Measurements from ENCODE around the gene MPG. TPM values are rescaled to one million over a fixed set of nuclear protein-coding genes. Genes with fewer than 3 reads are reported as not detected.

Gene MPG
- total RNA-seq, 3 donors from 2014 or later = 25.0 to 30.3 (median 29.9) TPM

DNA sequence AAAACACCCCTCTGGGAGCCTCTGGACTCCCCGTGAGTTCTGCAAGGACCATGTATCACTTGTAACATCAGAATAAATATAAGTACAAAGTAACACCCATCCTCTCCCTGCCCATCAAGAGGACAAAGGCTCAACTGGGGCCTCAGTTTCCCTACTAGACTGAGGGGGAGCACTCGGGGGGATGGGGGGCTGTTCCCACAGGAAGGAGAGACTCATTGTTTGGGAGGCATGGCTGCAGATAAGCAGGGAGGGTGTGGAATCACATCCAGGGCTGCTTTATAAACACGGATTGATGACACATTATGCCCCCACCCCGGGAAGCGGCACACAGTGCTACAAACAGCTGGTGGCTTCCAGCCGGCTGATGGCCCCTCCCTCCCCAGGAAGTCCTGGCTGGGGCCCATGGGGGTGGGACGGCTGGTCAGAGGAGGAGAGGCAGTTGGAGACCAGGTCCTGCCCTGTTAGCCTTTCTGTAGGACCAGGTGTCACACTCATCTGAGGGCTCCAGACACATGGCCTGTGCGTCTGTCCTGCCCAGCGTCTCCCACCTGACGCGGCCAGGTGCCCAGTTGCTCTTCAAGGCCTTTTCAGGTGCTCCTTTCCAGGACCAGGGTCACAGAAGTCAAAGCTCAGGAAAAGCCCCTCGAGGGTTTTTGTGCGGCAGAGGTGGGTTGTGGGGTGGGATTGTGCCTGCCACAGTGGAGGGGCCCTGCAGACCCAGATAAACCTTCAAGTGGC is 1.3 kb upstream of the MPG start:
- DNase-seq = peak; percentile 70 to 85 (median 81)
- Histone ChIP-seq H3K36me3 (ENCODE audit: low read depth) (no peaks in the 10 kb centered on the region), H3K4me3 (no peak overlapping the region), H3K9me3 (no peaks in the 10 kb centered on the region), H3K4me1 (ENCODE audit: low read depth) (peaks cover 37% of the 10 kb centered on the region)
- TF ChIP-seq, protein P1, sequence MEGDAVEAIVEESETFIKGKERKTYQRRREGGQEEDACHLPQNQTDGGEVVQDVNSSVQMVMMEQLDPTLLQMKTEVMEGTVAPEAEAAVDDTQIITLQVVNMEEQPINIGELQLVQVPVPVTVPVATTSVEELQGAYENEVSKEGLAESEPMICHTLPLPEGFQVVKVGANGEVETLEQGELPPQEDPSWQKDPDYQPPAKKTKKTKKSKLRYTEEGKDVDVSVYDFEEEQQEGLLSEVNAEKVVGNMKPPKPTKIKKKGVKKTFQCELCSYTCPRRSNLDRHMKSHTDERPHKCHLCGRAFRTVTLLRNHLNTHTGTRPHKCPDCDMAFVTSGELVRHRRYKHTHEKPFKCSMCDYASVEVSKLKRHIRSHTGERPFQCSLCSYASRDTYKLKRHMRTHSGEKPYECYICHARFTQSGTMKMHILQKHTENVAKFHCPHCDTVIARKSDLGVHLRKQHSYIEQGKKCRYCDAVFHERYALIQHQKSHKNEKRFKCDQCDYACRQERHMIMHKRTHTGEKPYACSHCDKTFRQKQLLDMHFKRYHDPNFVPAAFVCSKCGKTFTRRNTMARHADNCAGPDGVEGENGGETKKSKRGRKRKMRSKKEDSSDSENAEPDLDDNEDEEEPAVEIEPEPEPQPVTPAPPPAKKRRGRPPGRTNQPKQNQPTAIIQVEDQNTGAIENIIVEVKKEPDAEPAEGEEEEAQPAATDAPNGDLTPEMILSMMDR (IDR thresholded peaks at IDR 0.05) = no peak
- intact Hi-C loops (cut with DNase I, micrococcal nuclease) = no loop called here
- ATAC-seq = peak; percentile 32

DNA sequence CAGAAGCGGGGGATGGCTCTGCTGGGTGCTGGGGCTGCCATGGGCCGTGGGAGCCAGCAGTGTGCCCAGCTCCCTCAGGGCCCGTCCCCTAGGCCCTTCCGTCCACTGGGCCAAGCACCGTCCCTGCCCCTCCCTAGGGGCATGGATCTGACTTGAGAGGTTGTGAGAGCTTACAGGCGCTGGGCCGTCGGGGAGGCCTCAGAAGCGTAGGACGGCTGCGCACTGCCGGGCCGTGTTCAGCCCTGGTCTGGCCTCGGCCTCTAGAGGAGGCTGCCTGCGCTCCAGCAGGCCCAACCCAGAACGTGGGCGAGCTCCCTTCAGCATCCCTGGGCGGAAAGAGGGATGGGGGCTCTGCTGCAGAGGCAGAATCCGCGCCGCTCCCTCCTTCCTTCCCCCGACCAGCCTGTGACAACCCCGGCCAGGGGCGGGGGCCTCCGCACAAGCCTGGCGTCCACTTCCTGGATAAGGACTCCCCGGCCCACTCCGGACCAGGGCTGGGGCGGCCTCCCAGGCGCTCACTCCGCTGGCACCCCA is 685 bp upstream of the MPG start:
- no peaks in the 10 kb centered on the region for H3K36me3 ChIP-seq (ENCODE audit: low read depth)
- TF ChIP-seq, protein P1 (IDR thresholded peaks at IDR 0.05) = no peak
- ATAC-seq (peak; percentile 56), DNase-seq (peak; percentile 57 to 81 (median 74))
- peak overlapping the region; percentile 72 for H3K4me3 ChIP-seq
- no peaks in the 10 kb centered on the region for H3K9me3 ChIP-seq
- peaks cover 34% of the 10 kb centered on the region for H3K4me1 ChIP-seq (ENCODE audit: low read depth)
- intact Hi-C loops (cut with DNase I, micrococcal nuclease) = no loop called here

DNA sequence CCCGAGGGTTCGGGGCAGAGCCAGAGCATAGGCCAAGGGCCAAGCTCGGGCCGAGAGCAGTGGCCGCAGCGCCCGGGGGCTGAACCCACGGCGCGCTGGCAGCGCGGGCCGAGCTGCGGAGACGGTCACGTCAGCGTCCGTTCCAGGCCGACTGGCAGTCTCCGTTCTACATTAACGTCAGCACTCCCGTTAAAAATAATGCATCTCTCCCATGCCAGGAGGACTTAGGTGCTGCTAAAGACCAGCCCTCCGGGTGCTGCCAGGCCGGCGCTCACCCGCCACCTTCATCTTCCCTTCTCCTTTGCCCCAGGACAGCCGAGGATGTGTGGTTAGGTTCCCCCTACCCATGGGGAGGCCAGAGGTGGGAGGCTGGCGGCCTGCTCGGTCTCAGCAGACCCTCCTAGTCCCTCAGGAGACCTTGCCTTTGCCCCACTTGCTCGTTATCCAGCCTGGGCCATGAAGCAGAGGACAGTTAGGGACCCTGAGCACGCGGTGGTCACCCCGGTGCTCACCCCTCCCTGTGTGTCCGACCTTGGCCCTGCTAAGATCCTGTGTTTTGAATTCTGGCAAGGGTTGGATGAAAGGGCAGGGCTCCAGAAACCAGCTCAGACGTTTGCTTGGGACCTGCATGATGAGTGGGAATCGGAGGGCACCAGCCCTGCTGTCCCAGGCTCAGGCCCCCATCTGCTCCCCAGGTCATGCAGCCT is 572 bp downstream of the MPG start:
- Histone ChIP-seq H3K36me3 (ENCODE audit: low read depth) (no peaks in the 10 kb centered on the region), H3K4me1 (ENCODE audit: low read depth) (peaks cover 25% of the 10 kb centered on the region), H3K4me3 (peak overlapping the region; percentile 72), H3K9me3 (no peaks in the 10 kb centered on the region)
- peak; percentile 5 for ATAC-seq
- peak in 1 of 3 donors; percentile 51 for DNase-seq
- intact Hi-C loops (cut with DNase I, micrococcal nuclease) = no loop called here
- TF ChIP-seq, protein P1 (IDR thresholded peaks at IDR 0.05) = no peak

GRCh38 chr16:79151-80054 is 1.4 kb downstream of the MPG start:
- intact Hi-C loops (cut with DNase I, micrococcal nuclease) = no loop called here
- H3K4me3 ChIP-seq = no peak overlapping the region
- no peaks in the 10 kb centered on the region for H3K36me3 ChIP-seq (ENCODE audit: low read depth)
- ATAC-seq (no peak), DNase-seq (no peak)
- TF ChIP-seq, protein P1 (IDR thresholded peaks at IDR 0.05) = no peak
- no peaks in the 10 kb centered on the region for H3K9me3 ChIP-seq
- peaks cover 28% of the 10 kb centered on the region for H3K4me1 ChIP-seq (ENCODE audit: low read depth)

DNA sequence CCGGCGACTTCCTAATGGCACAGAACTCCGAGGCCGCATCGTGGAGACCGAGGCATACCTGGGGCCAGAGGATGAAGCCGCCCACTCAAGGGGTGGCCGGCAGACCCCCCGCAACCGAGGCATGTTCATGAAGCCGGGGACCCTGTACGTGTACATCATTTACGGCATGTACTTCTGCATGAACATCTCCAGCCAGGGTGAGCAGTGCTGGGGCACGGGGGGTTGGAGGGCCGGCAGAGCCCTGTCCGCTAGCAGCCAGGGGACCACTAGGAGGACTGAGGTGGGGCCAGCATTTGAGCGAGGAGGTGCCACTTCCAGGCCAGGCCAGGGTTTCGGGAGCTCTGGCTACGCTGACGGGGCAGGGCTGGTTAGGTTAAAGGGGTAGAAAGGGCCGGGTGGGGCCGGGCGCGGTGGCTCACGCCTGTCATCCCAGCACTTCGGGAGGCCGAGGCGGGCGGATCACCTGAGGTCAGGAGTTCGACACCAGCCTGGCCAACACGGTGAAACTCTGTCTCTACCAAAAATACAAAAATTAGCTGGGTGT is 5.1 kb downstream of the MPG start:
- TF ChIP-seq, protein P1 (IDR thresholded peaks at IDR 0.05) = no peak
- peaks cover 18% of the 10 kb centered on the region for H3K4me1 ChIP-seq (ENCODE audit: low read depth)

More for the DNA sequence above, 5.1 kb downstream of the MPG start:
- H3K4me3 ChIP-seq = no peak overlapping the region
- DNase-seq = no peak
- no peaks in the 10 kb centered on the region for H3K9me3 ChIP-seq
- intact Hi-C loops (cut with DNase I, micrococcal nuclease) = no loop called here
- no peak for ATAC-seq
- no peaks in the 10 kb centered on the region for H3K36me3 ChIP-seq (ENCODE audit: low read depth)
